MM.1S (cell line): Measurements from ENCODE around the gene DGKI.

Source experiments
- DNase-seq: peaks from one replicate; pipeline ENCODE4 v3.0.0-alpha.2; 2015
- H2AFZ ChIP-seq: fragments of 300-600 bp; sonication (generic); 2 replicates; pipeline ENCODE4 v1.6.0; 2016; ENCODE audit warnings: antibody characterized with exemption, low read length
- H3F3A ChIP-seq: fragments of 300-600 bp; sonication (generic); 2 replicates; pipeline ENCODE4 v1.6.1; 2016; ENCODE audit warnings: mild to moderate bottlenecking, antibody characterized with exemption, low read length, moderate library complexity, mixed read lengths; ENCODE audit not compliant: insufficient read depth
- H3K27ac ChIP-seq: fragments of 300-600 bp; sonication (generic); 2 replicates; pipeline ENCODE4 v1.5.1; 2016; ENCODE audit warnings: mild to moderate bottlenecking, low read length
- H3K27me3 ChIP-seq: fragments of 300-600 bp; sonication (generic); replicated peaks from 2 replicates; pipeline ENCODE4 v1.6.0; 2016; ENCODE audit warnings: low read length; ENCODE audit not compliant: insufficient read depth
- H3K36me3 ChIP-seq: fragments of 300-600 bp; sonication (generic); replicated peaks from 2 replicates; pipeline ENCODE4 v1.6.1; 2016; ENCODE audit warnings: mild to moderate bottlenecking, low read length, mixed read lengths; ENCODE audit not compliant: insufficient read depth
- H3K4me1 ChIP-seq: fragments of 300-600 bp; sonication (generic); 2 replicates; pipeline ENCODE4 v1.6.1; 2016; ENCODE audit warnings: low read length, mixed read lengths
- H3K4me2 ChIP-seq: fragments of 300-600 bp; sonication (generic); 2 replicates; pipeline ENCODE4 v1.6.0; 2016; ENCODE audit warnings: low read depth, low read length
- H3K4me3 ChIP-seq: fragments of 300-600 bp; sonication (generic); 2 replicates; pipeline ENCODE4 v1.5.1; 2016; ENCODE audit warnings: low read length, mixed read lengths
- H3K79me2 ChIP-seq: fragments of 300-600 bp; sonication (generic); 2 replicates; pipeline ENCODE4 v1.6.1; 2016; ENCODE audit warnings: mixed run types, low read length, mixed read lengths
- H3K9ac ChIP-seq: fragments of 300-600 bp; sonication (generic); 2 replicates; pipeline ENCODE4 v1.6.1; 2016; ENCODE audit warnings: low read length, mixed read lengths
- H3K9me2 ChIP-seq: fragments of 300-600 bp; sonication (generic); replicated peaks from 2 replicates; pipeline ENCODE4 v1.6.1; 2016; ENCODE audit warnings: mild to moderate bottlenecking, low read length, mixed read lengths; ENCODE audit not compliant: insufficient read depth
- H3K9me3 ChIP-seq: fragments of 300-600 bp; sonication (generic); replicated peaks from 2 replicates; pipeline ENCODE4 v1.6.1; 2016; ENCODE audit warnings: mild to moderate bottlenecking, low read length, mixed read lengths; ENCODE audit not compliant: insufficient read depth
- H4K20me1 ChIP-seq: fragments of 300-600 bp; sonication (generic); 2 replicates; pipeline ENCODE4 v1.6.1; 2016; ENCODE audit warnings: mild to moderate bottlenecking, low read length, moderate library complexity, mixed read lengths; ENCODE audit not compliant: insufficient read depth
- CTCF ChIP-seq: fragments of 300-600 bp; sonication (generic); IDR thresholded peaks from 2 replicates; pipeline ENCODE4 v1.5.1; 2016; ENCODE audit warnings: antibody characterized with exemption, low read length, mixed read lengths
- EZH2 ChIP-seq: fragments of 300-600 bp; sonication (generic); optimal IDR thresholded peaks from 2 replicates; pipeline ENCODE3; 2017; ENCODE audit warnings: low read depth, mild to moderate bottlenecking, antibody characterized with exemption, low read length, mixed read lengths
- EZH2phosphoT487 ChIP-seq: fragments of 300-600 bp; sonication (generic); IDR thresholded peaks from 2 replicates; pipeline ENCODE4 v1.6.1; 2018; ENCODE audit warnings: antibody characterized with exemption, low read length

The DGKI gene

GRCh38 chr7:137635132-137635531 lies 211.6 kb downstream of the DGKI start:
- Histone ChIP-seq H4K20me1 (no peaks in the 10 kb centered on the region), H3K4me2 (no peak overlapping the region), H3K9me3 (no peaks in the 10 kb centered on the region), H2AFZ (no peak overlapping the region), H3K9ac (no peak overlapping the region), H3K27me3 (no peaks in the 10 kb centered on the region), H3F3A (no peaks in the 10 kb centered on the region), H3K4me3 (no peak overlapping the region), H3K4me1 (no peaks in the 10 kb centered on the region), H3K27ac (no peak overlapping the region), H3K79me2 (no peaks in the 10 kb centered on the region), H3K36me3 (no peaks in the 10 kb centered on the region), H3K9me2 (no peaks in the 10 kb centered on the region)
- DNase-seq, result no peak
- no peak for TF ChIP-seq EZH2phosphoT487

GRCh38 chr7:137634356-137634755 lies 212.4 kb downstream of the DGKI start:
- no peak for TF ChIP-seq EZH2phosphoT487
- TF ChIP-seq CTCF, result no peak
- TF ChIP-seq EZH2, result no peak
- Histone ChIP-seq H3K79me2 (no peaks in the 10 kb centered on the region), H3K9me2 (no peaks in the 10 kb centered on the region), H3K27ac (no peak overlapping the region), H3K36me3 (no peaks in the 10 kb centered on the region), H2AFZ (no peak overlapping the region), H3F3A (no peaks in the 10 kb centered on the region), H3K9me3 (no peaks in the 10 kb centered on the region), H3K4me2 (no peak overlapping the region), H3K4me1 (no peaks in the 10 kb centered on the region), H3K9ac (no peak overlapping the region), H4K20me1 (no peaks in the 10 kb centered on the region), H3K27me3 (no peaks in the 10 kb centered on the region), H3K4me3 (no peak overlapping the region)
- DNase-seq, result no peak

GRCh38 chr7:137633133-137633532 lies 213.6 kb downstream of the DGKI start:
- Histone ChIP-seq H3K27me3 (no peaks in the 10 kb centered on the region), H3K9ac (no peak overlapping the region), H3K4me1 (no peaks in the 10 kb centered on the region), H3K79me2 (no peaks in the 10 kb centered on the region), H3K36me3 (no peaks in the 10 kb centered on the region), H3K27ac (no peak overlapping the region), H3F3A (no peaks in the 10 kb centered on the region), H3K4me2 (no peak overlapping the region), H3K9me3 (no peaks in the 10 kb centered on the region), H4K20me1 (no peaks in the 10 kb centered on the region), H2AFZ (no peak overlapping the region), H3K9me2 (no peaks in the 10 kb centered on the region), H3K4me3 (no peak overlapping the region)
- no peak for TF ChIP-seq EZH2
- no peak for TF ChIP-seq CTCF
- TF ChIP-seq EZH2phosphoT487, result no peak
- no peak for DNase-seq

- Histone ChIP-seq H3K27me3 (no peaks in the 10 kb centered on the region), H3K4me1 (no peaks in the 10 kb centered on the region), H3K36me3 (no peaks in the 10 kb centered on the region), H3K9me3 (no peaks in the 10 kb centered on the region), H3K9me2 (no peaks in the 10 kb centered on the region), H3K79me2 (no peaks in the 10 kb centered on the region), H3K4me2 (no peak overlapping the region), H4K20me1 (no peaks in the 10 kb centered on the region), H3K27ac (no peak overlapping the region), H3K9ac (no peak overlapping the region), H2AFZ (no peak overlapping the region), H3F3A (no peaks in the 10 kb centered on the region), H3K4me3 (no peak overlapping the region)
- TF ChIP-seq EZH2 (no peak), EZH2phosphoT487 (no peak), CTCF (no peak)
- no peak for DNase-seq
These were observed 218.6 kb downstream of the DGKI start for GRCh38 chr7:137628216-137628615.
